Parathyroid adenoma (tissue), 2 donors: ENCODE results near the gene STK24.

Source experiments
- H2AFZ ChIP-seq: fragments of 300-600 bp; sonication (generic); one replicate; pipeline ENCODE4 v1.7.0; 2017; ENCODE audit warnings: antibody characterized with exemption, mild to moderate bottlenecking
- H3K27ac ChIP-seq: fragments of 300-600 bp; sonication (generic); one replicate; pipeline ENCODE4 v1.7.0; 2017
- H3K27me3 ChIP-seq: fragments of 300-600 bp; sonication (generic); one replicate; pipeline ENCODE4 v1.7.0; 2017; ENCODE audit warnings: low read length; ENCODE audit not compliant: control insufficient read depth, insufficient read depth
- H3K36me3 ChIP-seq: fragments of 300-600 bp; sonication (generic); one replicate; pipeline ENCODE4 v1.7.0; 2017; ENCODE audit warnings: low read length; ENCODE audit not compliant: control insufficient read depth, insufficient read depth
- H3K4me1 ChIP-seq: fragments of 300-600 bp; sonication (generic); one replicate; pipeline ENCODE4 v1.7.0; 2017; ENCODE audit warnings: control low read depth
- H3K4me2 ChIP-seq: fragments of 300-600 bp; sonication (generic); one replicate; pipeline ENCODE4 v1.7.0; 2017; ENCODE audit warnings: low read length
- H3K4me3 ChIP-seq: fragments of 300-600 bp; sonication (generic); one replicate; pipeline ENCODE4 v1.7.0; 2017; ENCODE audit warnings: low read depth, low read length
- H3K79me2 ChIP-seq: fragments of 300-600 bp; sonication (generic); one replicate; pipeline ENCODE4 v1.7.0; 2017; ENCODE audit warnings: control low read depth
- H3K9ac ChIP-seq: fragments of 300-600 bp; sonication (generic); one replicate; pipeline ENCODE4 v1.7.0; 2017; ENCODE audit warnings: mild to moderate bottlenecking
- H3K9me3 ChIP-seq: fragments of 300-600 bp; sonication (generic); one replicate; pipeline ENCODE4 v1.7.0; 2017; ENCODE audit warnings: low read length; ENCODE audit not compliant: control insufficient read depth
- TF ChIP-seq, protein P1 (sequence below): fragments of 300-600 bp; sonication (generic); IDR thresholded peaks from one replicate; pipeline ENCODE4 v1.7.0; 2017; ENCODE audit warnings: antibody characterized with exemption, mild to moderate bottlenecking
- donor health status: primary hyperparathyroidism.

Gene STK24

DNA sequence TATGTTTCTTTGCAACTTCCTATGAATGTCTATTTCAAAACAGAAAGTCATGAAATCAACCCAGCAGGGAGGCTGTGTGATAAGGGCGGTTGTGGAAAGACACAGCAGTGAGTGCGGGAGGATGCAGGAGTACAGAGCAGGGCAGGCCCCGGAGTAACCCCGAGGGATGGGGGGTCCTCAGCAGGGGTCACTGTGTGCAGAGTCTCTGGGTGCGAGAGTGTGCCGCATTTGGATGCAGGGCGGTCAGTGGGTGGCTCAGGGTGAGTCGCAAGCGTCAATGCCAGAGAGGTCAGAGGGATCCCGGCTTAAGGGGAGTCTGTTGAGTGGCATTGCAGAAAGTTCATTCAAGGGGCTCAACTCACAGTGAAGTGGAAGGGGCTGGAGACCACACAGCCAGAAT, 147.8 kb downstream of the STK24 start:
- H3K9ac ChIP-seq, result no peak overlapping the region
- H3K4me3 ChIP-seq, result no peak overlapping the region
- no peaks in the 10 kb centered on the region for H3K36me3 ChIP-seq
- H3K4me2 ChIP-seq, result no peak overlapping the region
- H3K27ac ChIP-seq, result no peak overlapping the region
- H3K79me2 ChIP-seq, result no peaks in the 10 kb centered on the region
- TF ChIP-seq, protein P1, sequence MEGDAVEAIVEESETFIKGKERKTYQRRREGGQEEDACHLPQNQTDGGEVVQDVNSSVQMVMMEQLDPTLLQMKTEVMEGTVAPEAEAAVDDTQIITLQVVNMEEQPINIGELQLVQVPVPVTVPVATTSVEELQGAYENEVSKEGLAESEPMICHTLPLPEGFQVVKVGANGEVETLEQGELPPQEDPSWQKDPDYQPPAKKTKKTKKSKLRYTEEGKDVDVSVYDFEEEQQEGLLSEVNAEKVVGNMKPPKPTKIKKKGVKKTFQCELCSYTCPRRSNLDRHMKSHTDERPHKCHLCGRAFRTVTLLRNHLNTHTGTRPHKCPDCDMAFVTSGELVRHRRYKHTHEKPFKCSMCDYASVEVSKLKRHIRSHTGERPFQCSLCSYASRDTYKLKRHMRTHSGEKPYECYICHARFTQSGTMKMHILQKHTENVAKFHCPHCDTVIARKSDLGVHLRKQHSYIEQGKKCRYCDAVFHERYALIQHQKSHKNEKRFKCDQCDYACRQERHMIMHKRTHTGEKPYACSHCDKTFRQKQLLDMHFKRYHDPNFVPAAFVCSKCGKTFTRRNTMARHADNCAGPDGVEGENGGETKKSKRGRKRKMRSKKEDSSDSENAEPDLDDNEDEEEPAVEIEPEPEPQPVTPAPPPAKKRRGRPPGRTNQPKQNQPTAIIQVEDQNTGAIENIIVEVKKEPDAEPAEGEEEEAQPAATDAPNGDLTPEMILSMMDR, result no peak
- no peaks in the 10 kb centered on the region for H3K27me3 ChIP-seq
- H2AFZ ChIP-seq, result no peak overlapping the region
- no peaks in the 10 kb centered on the region for H3K4me1 ChIP-seq
- H3K9me3 ChIP-seq, result no peaks in the 10 kb centered on the region

DNA sequence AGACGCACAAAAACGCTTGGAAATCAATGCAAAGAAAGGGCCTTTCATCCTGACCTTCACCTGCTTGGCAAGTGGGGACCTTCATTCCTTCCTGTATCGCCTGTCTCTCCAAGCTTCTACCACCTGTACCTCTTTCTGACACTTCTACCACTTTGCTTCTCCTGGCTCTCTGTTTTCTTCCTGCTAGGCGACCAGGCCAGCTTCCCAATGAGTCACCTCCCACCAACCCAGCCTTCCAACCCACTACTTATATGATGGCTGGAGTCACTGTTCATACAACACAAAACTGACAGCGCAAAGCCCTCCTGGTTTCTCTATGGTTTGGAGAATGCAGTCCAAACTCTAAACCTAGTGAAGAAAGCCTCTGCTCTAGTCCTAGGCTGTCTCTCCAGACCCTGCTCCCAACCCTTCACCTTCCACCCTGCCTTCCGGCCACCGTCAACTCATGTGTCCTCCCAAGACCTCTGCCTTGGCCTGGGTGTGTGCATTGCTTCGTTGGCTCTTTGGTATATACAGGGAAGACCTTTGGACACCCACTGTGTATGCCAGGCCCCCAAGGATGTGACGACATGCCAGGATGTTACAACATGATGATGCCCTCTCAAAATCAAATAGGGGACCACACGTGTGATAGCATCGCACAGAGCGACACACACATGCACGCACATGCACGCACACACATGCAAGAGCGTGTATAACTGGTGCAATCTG, 148.5 kb downstream of the STK24 start:
- Histone ChIP-seq H3K27ac (no peak overlapping the region), H3K4me3 (no peak overlapping the region), H2AFZ (no peak overlapping the region), H3K9me3 (no peaks in the 10 kb centered on the region), H3K27me3 (no peaks in the 10 kb centered on the region), H3K4me1 (no peaks in the 10 kb centered on the region), H3K79me2 (no peaks in the 10 kb centered on the region), H3K4me2 (no peak overlapping the region), H3K36me3 (no peaks in the 10 kb centered on the region), H3K9ac (no peak overlapping the region)
- TF ChIP-seq, protein P1, result no peak

DNA sequence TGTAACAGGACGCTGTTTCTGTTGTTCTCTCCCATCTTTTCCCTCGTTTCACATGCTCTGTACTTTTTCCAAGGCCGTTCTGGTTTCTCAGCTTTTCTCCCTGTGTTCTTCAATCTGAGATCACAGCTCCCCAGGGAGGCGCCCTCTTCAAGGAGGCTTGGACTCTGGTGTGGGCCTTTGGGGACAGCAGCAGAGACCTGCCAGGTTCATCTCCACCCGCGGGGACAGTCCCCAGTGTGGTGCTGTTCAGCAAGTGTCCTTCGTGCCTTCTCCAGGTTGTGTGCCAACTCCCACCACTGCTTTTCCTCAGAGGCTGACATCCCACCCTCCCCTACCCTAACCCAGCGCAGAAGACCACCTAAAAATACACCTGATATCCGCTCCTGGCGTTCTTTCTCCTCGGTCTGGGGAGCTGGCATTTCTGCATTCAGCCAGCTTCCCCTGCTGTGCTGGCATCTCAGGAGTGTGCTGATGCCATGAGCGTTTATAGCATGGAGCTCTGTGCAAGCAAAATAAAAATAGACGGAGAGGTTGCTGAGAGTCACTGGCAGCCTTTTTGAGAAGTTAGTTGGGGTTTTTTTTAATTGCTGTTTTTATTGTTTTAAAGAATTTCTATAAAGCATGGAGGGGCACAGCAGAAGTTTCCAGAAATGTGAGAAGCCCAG, 149.4 kb downstream of the STK24 start:
- H3K36me3 ChIP-seq, result no peaks in the 10 kb centered on the region
- H3K9ac ChIP-seq, result no peak overlapping the region
- TF ChIP-seq, protein P1, result no peak

DNA sequence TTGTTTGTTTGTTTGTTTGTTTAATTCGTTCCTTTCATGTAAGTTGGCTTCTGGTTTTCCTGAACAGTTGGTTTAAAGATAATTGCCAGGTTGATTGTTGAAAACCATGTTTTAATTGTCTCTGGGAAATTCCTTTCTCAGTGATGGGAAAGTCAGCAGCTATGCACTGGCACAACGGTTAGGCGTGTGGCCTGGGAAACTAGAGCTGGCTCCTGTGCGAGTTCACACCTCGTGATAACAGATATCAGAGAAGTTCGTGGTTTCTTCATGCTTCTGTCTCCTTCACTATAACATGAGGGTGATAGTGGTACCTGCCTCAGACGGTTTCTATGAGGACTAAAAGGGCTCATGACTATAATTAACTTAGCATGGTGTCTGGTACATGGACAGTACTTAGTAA, 153.5 kb downstream of the STK24 start:
- Histone ChIP-seq H3K9me3 (no peaks in the 10 kb centered on the region), H3K27ac (no peak overlapping the region), H3K4me1 (no peaks in the 10 kb centered on the region), H3K27me3 (no peaks in the 10 kb centered on the region), H3K4me3 (no peak overlapping the region), H3K9ac (no peak overlapping the region), H2AFZ (no peak overlapping the region), H3K4me2 (no peak overlapping the region), H3K36me3 (no peaks in the 10 kb centered on the region), H3K79me2 (no peaks in the 10 kb centered on the region)
- TF ChIP-seq, protein P1, result no peak

More for the DNA sequence above, 149.4 kb downstream of the STK24 start:
- no peak overlapping the region for H2AFZ ChIP-seq
- no peak overlapping the region for H3K4me3 ChIP-seq
- no peaks in the 10 kb centered on the region for H3K9me3 ChIP-seq
- H3K27ac ChIP-seq, result no peak overlapping the region
- no peaks in the 10 kb centered on the region for H3K27me3 ChIP-seq
- H3K4me2 ChIP-seq, result no peak overlapping the region
- H3K79me2 ChIP-seq, result no peaks in the 10 kb centered on the region
- H3K4me1 ChIP-seq, result no peaks in the 10 kb centered on the region
